Occipital lobe (tissue), 2 donors: ENCODE results near the gene DDHD1. TPM values are rescaled to one million over a fixed set of nuclear protein-coding genes. Genes with fewer than 3 reads are reported as not detected.
"Not testable (repeated sequence)": the region's sequence is repeated elsewhere in the genome, so short reads cannot be mapped to it uniquely, and the experiment has no call there.

Experiments
- DNase-seq: peaks from one replicate; lab custom pipeline; 2025; lab: John Stamatoyannopoulos, UW
- total RNA-seq: library from RNA; depleted of rRNA; stranded (reverse); fragments of >200 nt; gene quantifications from one replicate; pipeline ENCODE4 v1.2.3, GENCODE V29; 2014

Gene DDHD1
- total RNA-seq, 1 donor from 2014 or later, result 59.4 TPM

DNA sequence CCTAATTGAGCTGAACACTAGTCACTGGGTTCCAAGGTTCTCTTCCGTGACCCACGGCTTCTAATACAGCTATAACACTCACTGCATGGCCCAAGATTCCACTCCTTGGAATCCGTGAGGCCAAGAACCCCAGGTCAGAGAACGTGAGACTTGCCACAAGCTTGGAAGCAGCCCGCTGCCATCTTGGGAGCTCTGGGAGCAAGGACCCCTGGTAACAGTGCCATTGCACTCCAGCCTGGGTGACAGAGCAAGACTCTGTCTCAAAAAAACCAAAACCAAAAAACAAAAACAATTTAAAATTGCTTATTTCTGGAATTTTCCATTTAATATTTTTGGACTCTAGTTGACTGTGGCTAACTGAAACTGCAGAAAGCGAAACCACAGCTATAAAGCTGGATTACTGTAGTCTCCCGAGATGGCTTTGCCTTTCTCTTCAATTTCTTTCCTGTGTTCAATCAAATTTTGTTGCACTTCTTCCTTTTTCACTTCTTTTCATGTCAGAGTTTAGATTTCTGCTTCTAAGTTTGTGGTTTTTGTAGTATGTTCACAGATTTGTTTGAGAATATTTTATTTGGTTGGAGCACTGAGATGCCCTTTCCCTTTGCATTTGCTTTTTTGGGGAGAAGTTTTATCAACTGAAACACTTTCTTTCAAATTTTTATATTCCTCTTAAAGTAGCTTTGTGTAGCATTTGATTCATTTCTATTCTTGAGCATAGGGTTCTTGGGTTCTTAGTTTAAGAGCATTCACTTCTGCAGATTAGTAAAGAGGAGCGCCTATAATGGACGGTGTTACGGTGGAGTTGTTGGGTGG, 44.6 kb downstream of the DDHD1 start:
- no peak for DNase-seq

- DNase-seq, result no peak
Measured at GRCh38 chr14:53106768-53107167, 46.4 kb downstream of the DDHD1 start.

GRCh38 chr14:53103636-53104340, 49.3 kb downstream of the DDHD1 start:
- DNase-seq, result no peak

GRCh38 chr14:53093206-53093605, 59.9 kb downstream of the DDHD1 start:
- no peak for DNase-seq

GRCh38 chr14:53090853-53091252, 62.3 kb downstream of the DDHD1 start:
- DNase-seq, result no peak

DNA sequence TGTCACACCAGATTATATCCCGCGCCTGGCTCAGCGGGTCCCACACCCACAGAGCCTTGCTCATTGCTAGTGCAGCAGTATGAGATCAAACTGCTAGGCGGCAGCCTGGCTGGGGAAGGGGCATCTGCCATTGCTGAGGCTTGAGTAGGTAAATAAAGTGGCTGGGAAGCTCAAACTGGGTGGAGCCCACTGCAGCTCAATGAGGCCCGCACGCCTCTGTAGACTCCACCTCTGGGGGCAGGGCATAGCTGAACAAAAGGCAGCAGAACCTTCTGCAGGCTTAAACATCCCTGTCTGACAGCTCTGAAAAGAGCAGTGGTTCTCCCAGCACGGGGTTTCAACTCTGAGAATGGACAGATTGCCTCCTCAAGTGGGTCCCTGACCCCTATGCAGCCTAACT, 68.2 kb downstream of the DDHD1 start:
- DNase-seq, result not testable (repeated sequence)

DNA sequence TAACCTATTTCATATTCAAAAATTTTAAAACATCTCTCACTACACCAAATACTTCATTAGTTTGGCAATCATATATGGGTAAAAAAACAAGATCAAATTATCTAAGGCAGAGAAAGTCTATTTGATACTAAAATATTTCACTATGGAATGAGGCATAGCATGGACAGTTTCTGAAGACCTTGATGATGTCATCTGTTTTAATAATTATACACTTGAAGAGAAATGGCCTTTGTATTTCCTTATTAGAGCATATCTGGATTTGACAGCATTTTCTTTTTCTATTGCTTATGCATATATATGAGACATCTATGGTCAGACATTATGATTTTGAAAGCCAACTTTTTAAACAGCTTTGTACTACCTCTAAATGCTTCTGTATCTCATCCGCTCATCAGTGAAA, 88.6 kb downstream of the DDHD1 start:
- no peak for DNase-seq

GRCh38 chr14:53062856-53063255, 90.3 kb downstream of the DDHD1 start:
- no peak for DNase-seq

- no peak for DNase-seq
Measured at GRCh38 chr14:53060046-53060445, 93.1 kb downstream of the DDHD1 start.

DNA sequence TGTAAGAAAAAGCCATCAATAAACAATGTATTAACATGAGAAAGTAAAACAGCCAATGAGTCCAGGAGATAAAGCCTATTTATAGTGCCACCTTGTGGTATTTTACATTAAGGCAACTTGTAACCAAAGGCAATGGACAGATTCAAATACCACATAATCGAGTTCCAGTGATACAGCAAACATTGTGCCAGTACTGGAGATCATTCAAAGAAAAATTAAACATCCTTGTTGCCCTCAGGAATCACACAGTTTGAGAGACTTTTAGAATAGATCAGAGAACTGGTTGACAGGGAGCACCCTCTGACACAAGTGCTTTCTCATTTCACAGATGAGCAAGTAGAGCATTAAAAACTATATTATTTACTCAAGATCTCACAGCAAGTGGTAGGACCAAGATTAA, 98.1 kb downstream of the DDHD1 start:
- DNase-seq, result no peak

- DNase-seq, result no peak
Measured at GRCh38 chr14:53054457-53054856, 98.7 kb downstream of the DDHD1 start.

DNA sequence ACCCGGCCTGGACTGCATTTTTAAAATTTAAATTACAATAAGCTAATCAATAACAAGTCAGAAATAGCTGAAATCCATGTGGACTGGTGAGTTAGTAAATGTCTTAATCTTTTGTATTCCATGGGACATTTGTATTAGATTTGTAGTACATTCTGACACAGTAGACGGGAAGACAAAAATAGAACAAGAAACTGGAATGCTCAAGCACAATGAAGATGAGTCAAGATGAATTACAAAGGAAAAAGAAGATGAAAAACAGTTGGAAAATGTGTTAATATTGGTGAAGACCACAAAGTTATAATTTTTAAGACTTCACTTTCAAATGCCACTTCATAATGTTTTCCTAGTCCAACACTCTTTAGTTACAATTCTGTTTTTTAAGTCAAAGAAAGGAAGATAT, 104.5 kb downstream of the DDHD1 start:
- DNase-seq, result no peak

- no peak for DNase-seq
Measured at GRCh38 chr14:53047307-53048069, 105.6 kb downstream of the DDHD1 start.

- no peak for DNase-seq
Measured at GRCh38 chr14:53044486-53044885, 108.6 kb downstream of the DDHD1 start.

DNA sequence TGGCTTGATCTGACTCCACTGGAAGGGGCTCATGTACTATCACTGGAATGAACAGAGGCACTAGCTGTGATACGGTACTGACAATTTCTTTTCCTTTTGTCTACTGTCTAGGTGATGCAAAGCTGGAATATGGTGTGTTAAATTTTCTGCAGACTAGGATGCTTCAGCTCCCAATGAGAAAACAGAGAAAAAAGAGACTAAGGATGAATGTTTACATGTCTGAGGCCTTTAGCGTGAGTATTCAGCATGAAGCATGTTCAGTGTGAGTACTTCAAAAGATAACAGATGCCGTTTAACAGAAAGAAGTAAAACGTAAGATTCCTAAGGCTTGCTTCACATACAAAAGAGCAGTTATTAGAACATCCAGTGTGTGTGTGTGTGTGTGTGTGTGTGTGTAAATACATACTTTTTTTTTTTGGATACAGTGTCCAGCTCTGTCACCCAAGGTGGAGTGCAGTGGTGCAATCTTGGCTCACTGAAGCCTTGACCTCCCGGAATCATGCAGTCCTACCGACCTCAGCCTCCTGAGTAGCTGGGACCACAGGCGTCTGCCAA, 110.0 kb downstream of the DDHD1 start:
- no peak for DNase-seq

GRCh38 chr14:53042480-53042879, 110.6 kb downstream of the DDHD1 start:
- DNase-seq, result no peak

DNA sequence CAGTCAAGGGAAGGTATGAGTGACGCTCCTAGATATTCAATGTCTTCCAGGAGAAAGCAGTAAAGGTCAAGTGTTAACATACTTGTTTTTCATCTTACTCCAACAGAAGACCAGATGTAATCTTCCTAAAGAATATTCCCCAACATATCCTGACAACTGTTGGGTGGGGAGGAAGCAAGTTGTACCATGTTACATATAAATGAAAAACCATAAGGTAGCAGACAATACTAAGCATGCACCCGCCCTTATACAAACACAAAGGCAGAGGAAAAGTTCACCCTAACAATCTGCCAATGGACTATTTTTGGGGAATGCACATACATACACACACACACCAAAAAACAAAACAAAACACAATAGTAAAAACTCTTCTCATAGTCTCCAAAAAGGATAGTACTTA, 112.1 kb downstream of the DDHD1 start:
- DNase-seq, result no peak

DNA sequence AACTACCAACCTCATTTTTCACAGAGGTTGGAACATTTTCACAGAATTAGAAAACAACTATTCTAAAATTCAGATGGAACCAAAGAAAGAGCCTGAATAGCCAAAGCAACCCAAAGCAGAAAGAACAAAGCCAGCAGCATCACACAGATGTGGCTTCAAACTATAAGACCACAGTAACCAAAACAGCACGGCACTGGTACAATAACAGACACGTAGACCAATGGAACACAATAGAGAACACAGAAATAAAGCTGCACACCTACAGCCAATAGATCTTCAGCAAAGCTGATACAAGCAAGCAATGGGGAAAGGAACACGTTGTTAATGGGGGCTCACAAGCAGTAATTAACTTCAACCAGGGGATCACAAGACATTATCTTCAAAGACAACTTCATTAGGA, 114.5 kb downstream of the DDHD1 start:
- no peak for DNase-seq

DNA sequence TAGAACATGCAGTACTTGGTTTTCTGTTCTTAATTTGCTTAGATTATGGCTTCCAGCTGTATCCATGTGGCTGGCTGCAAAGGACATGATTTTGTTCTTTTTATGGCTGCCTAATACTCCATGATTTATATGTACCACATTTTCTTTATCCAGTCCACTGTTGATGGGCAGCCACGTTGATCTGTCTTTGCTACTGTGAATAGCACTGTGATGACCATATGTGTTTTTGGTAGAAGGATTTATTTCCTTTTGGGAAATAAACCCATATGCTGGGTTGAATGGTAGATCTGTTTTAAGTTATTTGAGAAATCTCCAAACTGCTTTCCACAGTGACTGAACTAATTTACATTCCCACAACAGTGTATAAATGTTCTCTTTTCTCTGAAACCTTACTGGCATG, 116.1 kb downstream of the DDHD1 start:
- no peak for DNase-seq

GRCh38 chr14:53035336-53036210, 117.5 kb downstream of the DDHD1 start:
- no peak for DNase-seq

GRCh38 chr14:53034688-53035230, 118.4 kb downstream of the DDHD1 start:
- DNase-seq, result no peak
